HG02970 (cell line): Measurements from ENCODE around the gene MRPS35.

ENCODE experiments used
- ATAC-seq: cut with Tn5 transposase; IDR thresholded peaks from one replicate; pipeline ENCODE4 v1.9.1; 2021; ENCODE audit warnings: mild to moderate bottlenecking, moderate library complexity, moderate number of reproducible peaks; ENCODE audit not compliant: unreplicated experiment, low FRiP score

MRPS35 gene

DNA sequence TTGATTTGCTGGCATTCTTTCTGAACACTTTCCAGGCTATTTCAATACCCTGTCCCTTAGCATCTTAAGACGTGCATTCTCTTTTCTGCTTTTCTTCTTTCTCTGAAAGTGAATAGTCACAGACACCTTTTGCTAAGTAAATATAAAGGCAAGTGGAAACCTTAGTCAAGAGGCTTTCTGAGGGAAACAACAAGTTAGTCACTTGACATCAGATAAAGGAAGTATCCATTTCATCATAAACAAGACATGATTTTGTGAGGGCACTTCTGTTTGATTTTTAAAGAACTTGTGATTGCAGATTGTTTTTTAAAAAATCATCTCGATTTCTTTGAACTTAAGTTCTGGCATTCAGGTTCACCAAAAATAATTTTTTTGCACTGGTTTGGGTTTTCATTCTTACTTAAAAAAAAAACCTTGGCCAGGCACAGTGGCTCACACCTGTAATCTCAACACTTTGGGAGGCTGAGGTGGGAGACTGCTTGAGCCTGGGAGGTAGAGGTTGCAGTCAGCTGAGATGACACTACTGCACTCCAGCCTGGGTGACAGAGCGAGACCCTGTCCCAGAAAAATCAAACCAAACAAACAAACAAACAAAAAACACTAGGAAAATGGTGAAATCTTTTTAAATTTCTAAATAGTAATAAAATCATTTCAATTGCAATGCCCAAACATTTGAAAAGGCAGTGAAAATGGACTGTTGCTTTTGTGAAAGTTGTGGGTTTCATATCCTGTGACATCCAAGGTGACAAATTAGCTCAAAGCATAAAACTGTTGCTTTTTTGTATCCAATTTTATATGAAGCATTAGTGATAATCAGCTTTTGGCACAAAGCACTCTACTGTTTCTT lies 61.1 kb downstream of the MRPS35 start:
- ATAC-seq = no peak

GRCh38 chr12:27772328-27773049 lies 61.9 kb downstream of the MRPS35 start:
- ATAC-seq = no peak

- ATAC-seq = no peak
These were observed 66.5 kb downstream of the MRPS35 start for GRCh38 chr12:27777141-27777540.

DNA sequence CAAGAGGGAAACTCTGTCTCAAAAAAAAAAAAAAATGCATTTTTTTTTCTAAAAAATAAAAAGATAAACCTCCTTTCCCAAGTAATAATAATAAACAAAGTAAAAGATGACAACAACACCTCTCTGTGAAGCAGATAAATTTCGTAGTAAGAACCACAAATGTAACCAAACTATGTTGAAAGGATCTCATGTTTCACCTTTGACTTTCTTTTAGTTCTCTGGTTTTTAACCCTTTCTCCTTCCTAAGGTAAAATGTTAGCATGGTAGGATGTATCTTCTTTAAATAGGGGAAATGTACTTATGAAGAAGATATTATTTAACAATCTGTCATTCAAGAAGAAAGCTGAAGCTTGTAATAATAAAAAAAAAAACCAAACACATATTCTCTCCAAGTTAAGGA lies 67.6 kb downstream of the MRPS35 start:
- no peak for ATAC-seq

DNA sequence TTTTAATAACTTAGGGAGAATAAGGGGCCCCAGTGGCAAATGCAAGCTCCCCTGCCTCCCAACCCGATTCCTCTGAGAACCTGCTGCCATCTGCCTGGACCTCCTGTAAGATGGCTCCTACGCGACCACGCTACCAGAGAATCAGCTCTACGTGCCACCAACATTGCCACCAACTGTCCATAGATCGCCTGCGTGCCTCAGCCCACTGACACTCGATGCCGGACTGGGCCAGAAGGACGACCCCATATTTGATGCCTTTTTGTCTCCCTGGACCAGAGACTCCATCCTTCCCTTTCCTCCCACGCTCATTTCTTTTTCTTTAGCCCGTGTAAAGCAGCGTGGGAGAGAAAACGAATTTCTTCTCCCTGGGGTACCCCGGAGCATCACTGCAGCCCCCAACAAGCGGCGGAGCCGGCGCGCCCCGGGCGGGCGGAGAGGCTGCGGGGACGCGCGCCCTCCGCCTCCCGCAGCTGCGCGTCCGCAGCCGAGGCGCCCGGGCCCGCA lies 68.8 kb downstream of the MRPS35 start:
- no peak for ATAC-seq

DNA sequence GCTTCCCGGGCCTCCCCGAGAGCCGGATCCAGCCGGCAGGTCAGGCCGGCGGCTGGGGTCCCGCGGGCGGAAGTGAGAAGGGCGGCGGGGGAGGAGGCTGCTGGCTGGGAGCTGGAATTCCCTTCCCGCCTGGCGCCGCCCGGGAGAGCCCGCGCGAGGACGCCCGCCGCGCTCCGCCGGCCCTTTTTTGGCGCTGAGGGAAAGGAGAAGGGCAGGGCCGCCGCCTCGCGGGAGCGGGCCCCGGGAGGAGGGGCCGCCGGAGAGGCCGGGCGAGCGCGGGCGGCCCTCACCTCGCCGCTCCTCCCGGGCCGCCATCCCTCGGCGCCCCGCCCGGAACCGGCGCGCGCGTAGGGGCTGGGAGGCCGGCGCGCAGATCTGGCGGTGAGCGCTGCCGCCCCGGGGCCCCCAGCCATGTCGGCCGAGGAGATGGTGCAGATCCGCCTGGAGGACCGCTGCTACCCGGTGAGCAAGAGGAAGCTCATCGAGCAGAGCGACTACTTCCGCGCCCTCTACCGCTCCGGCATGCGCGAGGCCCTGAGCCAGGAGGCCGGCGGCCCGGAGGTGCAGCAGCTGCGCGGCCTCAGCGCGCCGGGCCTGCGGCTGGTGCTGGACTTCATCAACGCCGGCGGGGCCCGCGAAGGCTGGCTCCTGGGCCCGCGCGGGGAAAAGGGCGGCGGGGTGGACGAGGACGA lies 69.4 kb downstream of the MRPS35 start, which contains the start of the genes KLHL42 and MANSC4:
Gene KLHL42 (plus strand): TSS at position 314 of the 692 bp plus-strand sequence. CDS start 98 bp downstream, at position 412.
Gene MANSC4 (minus strand): TSS at position 317 of the 692 bp plus-strand sequence. CDS start 8,960 bp downstream, outside the sequence.
- ATAC-seq = peak; percentile 82

DNA sequence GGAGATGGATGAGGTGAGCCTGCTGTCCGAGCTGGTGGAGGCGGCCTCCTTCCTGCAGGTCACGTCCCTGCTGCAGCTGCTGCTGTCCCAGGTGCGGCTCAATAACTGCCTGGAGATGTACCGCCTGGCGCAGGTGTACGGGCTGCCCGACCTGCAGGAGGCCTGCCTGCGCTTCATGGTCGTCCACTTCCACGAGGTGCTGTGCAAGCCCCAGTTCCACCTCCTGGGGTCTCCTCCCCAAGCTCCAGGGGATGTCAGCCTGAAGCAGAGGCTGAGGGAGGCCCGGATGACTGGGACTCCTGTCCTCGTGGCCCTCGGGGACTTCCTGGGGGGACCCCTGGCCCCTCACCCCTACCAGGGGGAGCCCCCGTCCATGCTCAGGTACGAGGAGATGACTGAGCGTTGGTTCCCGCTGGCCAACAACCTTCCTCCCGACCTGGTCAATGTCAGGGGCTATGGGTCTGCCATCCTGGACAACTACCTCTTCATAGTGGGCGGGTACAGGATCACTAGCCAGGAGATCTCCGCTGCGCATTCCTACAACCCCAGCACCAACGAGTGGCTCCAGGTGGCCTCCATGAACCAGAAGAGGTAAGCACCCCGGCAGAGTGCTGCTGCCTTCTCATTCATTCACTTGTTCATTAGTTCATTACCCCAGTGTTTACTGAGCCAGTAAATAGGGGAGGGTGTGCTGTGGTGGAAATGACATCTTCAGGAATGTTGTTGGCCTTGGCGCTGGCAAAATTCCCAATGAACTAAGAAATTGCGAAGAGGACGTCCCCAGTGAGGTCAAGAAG lies 70.2 kb downstream of the MRPS35 start:
- ATAC-seq = peak; percentile 30

- ATAC-seq = no peak
These were observed 71.0 kb downstream of the MRPS35 start for GRCh38 chr12:27781680-27782079.

- ATAC-seq = no peak
These were observed 71.8 kb downstream of the MRPS35 start for GRCh38 chr12:27782481-27782880.

- ATAC-seq = no peak
These were observed 75.4 kb downstream of the MRPS35 start for GRCh38 chr12:27785882-27786570.

- no peak for ATAC-seq
These were observed 76.9 kb downstream of the MRPS35 start for GRCh38 chr12:27787559-27787958.

DNA sequence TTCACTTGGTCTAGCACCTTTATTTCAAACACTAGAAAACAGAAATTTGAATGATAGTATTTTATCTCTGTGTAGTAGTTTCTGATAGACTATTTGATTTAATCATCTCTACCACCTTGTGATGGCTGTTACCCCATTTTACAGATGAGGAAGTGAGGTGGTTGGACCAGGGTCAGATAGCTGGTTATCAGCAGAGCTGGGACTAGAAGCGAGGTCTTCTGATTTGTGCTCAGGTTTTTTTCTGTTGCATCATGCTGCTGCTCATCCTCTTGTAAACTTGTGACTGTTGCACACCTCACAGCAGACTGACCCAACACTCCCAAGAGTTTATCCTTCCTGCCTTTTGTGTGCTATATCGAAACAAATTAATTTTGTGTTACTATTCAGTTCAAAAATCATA lies 79.5 kb downstream of the MRPS35 start:
- no peak for ATAC-seq

- no peak for ATAC-seq
These were observed 84.4 kb downstream of the MRPS35 start for GRCh38 chr12:27794818-27795584.

- no peak for ATAC-seq
These were observed 85.5 kb downstream of the MRPS35 start for GRCh38 chr12:27796128-27796527.

DNA sequence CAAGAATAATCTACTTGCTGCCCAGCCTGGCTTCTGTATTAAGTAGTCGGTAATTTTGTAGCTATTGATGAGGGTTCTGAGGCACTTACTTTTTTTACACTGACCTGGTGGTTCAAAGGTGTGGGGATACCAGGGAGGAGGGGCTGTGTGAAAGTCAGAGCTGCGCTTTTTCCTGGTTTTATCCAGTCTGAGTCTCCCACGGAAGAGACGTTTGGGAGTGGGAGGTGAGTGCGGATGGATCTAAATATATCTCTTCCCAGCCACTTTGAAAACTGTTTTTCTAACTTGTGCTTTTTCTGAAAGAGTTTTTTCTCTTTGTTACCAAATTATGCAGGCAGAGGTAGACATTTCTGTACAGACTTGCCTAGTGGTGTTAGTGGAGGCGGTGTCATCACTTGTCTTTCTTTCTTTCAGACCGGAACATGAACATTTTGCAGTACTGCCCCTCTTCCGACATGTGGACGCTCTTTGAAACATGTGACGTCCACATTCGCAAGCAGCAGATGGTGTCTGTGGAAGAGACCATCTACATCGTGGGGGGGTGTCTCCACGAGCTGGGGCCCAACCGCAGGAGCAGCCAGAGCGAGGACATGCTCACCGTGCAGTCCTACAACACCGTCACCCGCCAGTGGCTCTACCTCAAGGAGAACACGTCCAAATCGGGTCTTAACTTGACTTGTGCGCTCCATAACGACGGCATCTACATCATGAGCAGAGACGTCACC lies 86.8 kb downstream of the MRPS35 start:
- no peak for ATAC-seq

GRCh38 chr12:27800819-27801218 lies 90.2 kb downstream of the MRPS35 start:
- no peak for ATAC-seq

GRCh38 chr12:27801630-27802029 lies 91.0 kb downstream of the MRPS35 start:
- ATAC-seq = no peak

- no peak for ATAC-seq
These were observed 91.9 kb downstream of the MRPS35 start for GRCh38 chr12:27802511-27802910.
